HG03060 (cell line): Measurements from ENCODE around the gene HIPK2.
"Not testable (repeated sequence)": the region's sequence is repeated elsewhere in the genome, so short reads cannot be mapped to it uniquely, and the experiment has no call there.

ENCODE experiments used
- ATAC-seq: cut with Tn5 transposase; IDR thresholded peaks from one replicate; pipeline ENCODE4 v1.9.1; 2021; ENCODE audit warnings: low read depth, moderate number of reproducible peaks; ENCODE audit not compliant: unreplicated experiment

The HIPK2 gene

DNA sequence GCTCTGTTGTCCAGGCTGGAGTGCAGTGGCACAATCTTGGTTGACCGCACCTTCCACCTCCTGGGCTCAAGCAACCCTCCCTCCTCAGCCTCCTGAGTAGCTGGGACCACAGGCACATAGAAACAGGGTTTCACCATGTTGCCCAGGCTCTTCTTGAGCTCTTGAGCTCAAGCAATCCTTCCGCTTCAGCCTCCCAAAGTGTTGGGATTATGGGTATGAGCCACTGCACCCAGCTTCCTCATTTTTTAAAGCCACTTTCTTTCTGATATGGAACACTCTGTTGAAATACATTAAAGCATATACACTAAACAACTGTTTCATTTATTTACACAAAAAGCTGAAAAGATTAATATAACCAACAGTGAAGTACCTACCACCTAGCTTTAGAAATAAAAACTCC is 137.1 kb downstream of the HIPK2 start:
- ATAC-seq: no peak

DNA sequence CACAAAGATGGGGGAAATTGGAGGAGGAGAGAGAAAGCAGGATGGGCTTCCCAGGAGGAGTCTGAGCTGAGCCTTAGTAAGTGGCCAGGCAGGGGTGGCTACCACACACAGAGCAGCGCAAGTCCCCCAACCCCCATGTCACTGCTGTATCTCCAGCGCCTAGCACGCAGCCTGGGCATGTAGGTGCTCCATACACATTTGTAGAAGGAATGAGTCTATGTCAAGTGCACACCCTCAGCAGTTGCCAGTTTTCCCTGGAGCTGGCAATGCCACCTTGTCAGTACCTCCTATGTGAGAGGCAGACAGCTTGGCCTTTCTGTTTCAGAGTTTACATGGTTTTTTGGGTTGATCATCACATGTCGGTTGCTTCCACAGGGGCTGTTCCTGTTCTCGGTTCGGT is 138.2 kb downstream of the HIPK2 start:
- ATAC-seq: no peak

DNA sequence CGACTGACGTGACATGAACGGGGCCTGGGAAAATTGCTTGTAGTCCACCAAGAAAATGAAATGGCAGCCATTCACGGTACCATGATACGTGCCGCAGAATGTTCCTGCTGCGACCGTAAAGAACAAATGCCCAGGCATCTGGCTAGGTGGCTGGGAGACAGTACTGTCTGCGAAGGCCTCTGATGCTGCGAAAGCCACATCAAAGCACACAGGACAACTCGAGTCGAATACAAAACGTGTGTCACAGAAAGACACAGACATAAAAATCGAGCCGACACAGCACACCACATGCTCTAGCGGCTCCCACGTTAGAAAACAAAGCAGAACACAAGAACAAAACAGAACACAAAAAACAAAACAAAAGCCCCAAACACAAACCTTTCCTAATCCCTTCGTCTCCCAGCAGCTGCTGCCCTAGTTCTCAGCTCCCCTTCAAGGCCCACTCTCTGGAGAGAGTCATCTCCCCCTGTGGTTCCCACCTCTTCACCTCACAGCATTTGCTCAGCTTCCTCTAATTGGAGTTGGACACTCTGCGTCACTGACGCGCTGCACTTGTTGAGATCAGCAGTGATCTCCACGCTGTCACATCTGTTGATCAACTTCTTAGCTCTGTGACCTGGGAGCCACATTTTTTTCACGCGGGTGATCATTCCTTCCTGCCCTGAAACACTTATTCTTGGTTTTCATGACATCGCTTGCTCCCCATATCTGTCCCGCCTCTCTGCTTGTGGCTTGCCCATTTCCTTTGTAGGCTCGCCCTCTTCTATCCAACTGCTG is 142.1 kb downstream of the HIPK2 start:
- ATAC-seq: no peak

DNA sequence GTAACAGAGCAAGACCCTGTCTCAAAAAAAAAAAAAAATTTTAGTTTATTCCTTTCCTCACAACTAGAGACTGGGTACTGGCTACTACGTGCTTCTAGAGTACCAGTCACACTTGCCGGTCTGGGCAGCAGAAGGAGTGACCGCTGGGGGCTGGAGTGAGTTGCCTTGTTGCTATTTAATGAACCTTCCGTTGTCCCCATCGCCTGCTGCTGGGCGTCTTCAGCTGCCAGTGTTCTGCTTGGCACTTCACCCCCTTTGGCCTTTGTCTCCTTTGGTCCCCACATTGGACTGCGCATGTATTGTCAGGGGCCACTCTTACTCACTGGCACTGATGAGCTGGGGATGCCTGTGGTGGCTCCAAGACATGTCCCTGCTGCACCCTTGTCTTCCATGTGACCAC is 143.7 kb downstream of the HIPK2 start:
- no peak for ATAC-seq

DNA sequence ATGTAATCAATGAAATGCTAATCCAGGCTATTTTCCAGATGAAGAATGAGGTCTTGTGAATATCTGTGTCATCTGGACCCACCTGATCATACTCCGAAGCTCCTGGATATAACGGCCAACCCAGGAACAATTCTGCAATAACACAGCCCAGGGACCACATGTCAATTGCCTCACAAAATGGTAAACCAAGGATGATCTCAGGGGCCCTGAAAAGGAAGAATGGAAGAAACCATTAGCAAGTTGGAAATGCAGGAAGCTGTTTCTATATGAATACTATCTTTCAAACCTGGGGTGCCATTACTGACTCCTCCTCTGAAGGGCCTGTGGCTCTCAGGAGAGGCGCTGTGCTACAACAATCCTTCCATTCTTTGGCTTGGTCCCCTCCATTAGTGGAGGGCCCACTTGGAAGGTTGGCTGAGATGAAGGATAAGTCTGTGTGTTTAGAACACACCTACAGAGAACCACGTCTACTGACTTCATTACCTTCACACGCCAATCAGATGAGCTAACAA is 146.2 kb downstream of the HIPK2 start:
- no peak for ATAC-seq

DNA sequence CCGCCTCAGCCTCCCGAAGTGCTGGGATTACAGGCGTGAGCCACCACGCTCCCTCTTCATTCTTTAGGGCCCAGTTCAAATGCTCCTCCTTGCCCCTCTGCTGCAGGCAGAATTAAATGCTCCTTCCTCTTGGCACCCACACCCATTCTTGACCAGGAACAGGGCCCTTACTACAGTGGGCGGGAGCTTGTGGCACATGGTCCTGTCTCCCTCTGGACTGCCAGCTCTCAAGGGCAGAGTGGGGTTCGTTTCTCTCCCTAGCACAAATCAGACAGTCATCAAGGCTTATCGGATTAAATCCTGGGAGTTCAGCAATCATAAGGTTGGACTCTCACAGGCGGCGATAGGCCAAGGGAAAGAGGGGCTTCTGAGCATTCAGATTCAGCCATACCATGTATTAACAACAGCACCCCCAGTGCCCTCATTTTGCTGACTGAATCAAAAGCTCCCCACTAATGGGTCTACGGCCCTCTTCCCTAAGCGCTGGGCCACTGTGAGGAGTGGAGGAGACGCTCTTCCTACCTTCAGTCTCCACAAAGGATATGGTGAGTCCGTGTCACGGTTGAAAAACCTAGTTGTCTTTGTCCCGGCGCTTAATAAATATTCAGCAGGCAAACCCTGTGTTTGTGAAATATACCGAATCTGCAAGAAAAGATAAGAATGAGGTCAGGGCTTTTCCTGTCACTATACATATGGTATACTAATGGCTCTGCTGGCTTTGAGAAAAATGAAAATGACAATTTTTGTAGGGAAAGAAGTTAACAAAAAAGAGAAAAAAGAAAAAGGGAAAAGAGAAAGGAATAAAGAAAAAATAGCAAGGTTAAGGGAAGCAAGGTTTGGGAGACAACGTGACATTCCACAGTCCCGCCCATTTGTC is 146.9 kb downstream of the HIPK2 start:
- ATAC-seq: no peak

DNA sequence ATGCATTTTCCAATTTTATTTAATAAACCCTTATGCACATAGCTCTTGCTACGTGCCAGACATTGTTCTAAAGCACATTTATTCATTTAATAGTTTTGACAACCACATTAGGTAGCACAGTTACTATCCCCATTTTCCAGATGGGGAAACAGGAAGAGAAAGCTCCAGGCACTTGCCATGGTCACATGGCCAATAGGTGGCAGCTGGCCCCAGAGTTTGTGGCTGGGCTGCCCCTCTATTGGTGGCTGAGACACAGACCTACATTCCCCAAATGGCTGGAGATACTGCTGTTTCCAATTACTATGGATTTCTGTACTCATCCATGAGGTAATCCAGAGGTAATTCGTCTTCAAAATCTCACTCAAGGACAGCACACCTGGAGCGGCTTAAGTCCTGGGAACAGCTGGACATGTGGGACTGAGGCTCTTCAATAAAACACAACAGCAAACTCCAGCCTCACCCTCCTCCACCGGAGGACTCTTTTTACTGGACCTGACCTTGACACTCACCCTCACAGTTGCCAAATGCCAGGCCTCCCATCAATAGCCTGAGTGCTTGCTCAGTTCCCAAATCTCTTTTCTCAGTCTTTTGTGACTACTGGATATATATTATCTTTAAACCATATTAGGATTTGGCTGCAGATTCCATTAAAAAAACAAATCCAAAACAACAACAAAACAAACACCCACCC is 148.3 kb downstream of the HIPK2 start:
- no peak for ATAC-seq

DNA sequence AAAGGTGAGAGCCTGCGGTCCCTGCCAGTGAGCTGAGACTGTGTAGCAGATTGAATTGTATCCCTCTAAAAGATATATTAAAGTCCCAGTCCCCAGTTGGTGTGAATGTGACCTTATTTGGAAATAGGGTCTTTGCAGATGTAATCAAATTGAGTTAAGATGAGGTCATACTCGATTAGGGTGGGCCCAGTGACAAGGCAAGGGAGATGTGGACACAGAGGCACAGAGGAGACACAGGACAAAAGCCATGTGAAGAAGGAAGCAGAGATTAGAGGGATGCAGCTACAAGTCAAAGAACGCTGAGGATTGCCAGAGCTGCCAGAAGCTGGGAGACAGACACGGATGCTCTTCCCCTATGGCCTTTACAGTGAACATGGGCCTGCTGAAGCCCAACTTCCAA is 150.0 kb downstream of the HIPK2 start:
- no peak for ATAC-seq

DNA sequence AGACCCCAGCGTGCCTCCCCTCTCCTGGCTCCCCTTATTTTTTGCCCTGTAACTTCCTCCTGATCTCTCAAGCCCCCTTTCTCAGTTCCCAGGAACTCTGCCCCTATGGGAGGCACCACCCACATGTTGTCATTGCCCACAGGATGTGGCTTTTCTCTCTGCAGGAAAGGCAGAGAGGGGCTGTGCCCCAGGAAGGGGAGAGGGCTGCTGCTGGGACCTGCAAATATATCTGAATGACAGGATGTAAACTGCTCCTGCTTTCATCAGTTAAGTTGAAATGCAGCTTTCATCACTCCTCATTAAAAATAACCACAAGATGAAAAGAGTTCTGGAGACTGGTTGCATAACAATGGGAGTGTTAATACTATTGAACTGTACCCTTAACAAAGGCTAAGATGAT is 151.0 kb downstream of the HIPK2 start:
- ATAC-seq: no peak

DNA sequence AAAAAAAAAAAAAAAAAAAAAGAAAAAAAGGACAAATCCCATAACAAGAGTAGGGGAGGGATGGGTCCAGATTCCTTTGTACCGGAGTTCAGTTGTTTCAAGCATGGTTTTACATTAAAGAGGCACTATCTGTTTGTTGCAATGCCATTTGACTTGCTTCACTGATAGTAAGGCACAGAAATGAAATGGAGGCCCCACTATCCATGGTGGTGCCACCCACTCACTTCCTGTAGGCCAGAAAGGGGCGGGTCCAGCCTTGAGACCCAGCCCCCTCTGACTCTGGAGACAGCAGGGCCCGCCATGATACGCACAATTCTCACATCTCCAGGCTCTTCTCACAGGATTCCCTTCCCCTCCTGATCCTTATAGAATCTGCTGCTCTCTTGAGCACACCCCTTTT is 154.3 kb downstream of the HIPK2 start:
- no peak for ATAC-seq

DNA sequence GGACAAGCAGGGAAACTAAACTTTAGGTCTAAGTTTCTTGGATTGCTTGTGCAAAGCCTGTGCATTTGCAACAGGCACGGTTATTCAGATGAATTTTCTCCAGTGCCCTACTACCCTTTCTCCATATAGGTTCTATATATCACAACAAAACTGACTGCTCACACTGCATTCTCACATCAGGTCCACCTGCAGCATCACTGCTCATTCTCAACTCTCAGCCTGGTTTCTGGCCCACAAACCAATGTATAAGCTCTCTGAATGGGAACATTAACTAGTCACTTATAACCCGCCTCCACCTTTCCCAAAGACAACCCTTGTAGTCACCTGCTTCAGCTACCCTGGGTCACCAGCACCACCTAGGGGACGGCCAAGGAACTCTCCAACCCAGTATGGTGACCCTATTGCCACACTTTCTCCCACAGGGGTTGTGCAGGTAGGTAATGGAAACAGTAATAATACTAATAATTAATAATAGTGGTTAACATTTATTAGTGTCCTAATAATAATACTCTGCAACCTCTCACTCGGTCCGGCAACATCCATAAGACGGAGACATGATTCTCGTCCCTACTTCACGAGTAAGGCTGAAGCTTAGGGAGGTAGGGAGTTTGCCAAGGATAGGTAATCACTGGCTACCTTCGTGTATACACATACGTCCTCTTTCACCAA is 157.0 kb downstream of the HIPK2 start:
- ATAC-seq: no peak

DNA sequence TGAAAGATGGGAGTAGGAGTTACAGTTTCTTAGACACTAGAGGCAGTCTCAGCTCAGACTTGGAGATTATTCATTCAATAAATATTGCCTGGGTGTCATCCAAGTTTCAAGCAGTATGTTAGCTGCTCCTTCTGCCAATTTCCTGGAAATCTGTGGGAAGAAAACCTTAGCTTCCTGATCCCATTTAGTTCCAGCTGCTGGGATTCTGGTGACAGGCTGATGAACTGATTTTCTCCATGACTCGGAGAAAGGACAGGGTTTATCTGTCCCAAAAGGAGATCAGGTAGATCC is 158.5 kb downstream of the HIPK2 start:
- ATAC-seq: no peak

DNA sequence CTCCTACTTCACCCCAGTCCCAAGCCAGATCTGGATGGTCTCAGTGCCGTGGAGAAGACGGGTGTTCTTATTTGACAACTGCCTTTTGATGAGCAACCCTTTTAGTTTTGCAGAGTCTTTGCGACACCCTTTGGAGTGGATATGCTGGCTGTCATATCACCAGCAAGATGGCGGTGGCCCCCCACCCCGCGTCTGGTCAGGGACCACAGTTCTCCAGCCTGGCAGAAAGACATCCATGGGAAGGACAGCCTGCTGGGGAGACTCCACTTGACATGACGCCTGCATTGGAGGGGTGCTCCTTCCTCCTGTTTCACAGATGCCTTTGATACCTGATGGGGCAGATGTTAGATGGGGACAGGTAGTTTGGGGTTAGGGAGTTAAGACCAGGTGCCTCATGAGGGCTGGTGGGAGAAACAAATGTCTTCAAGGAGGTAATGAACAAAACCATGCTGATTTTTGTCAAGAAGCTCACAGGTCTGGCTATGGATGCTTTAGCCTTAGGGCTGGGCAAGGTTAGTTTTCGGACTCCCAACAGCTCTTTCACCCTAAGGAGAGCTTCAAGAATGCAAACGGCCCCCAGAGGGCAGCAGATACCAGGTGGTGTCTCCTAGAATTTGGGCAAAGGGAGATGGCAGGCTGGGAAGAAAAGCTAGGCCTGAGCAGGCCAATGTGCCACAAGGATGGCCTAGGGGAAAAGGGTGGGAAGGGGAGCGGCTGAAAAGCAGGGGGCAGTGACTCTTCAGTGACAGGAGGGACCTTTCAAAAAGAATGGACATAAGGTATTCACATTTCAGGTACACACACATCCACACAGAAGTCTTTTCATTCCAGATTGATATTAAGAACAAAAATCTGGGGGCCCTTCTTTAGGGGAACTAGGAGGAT is 159.1 kb downstream of the HIPK2 start:
- no peak for ATAC-seq

DNA sequence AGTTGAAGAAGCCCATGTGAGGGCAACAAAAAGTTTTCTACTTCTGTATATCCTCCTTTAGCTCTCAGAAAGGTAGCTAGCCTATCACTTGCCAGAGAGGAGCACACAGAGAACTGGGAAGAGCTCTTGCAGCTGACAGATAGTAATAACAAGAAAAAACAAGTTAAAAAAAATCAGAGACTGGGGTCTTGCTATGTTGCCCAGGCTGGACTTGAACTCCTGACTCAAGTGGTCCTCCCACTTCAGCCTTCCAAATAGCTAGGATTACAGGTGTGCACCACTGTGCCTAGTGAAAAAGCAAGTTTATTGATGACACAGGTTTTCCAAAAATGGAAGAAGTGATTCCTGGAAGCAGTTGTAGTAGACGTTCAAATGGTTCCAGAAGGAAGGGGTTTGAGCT is 160.7 kb downstream of the HIPK2 start:
- ATAC-seq: no peak

DNA sequence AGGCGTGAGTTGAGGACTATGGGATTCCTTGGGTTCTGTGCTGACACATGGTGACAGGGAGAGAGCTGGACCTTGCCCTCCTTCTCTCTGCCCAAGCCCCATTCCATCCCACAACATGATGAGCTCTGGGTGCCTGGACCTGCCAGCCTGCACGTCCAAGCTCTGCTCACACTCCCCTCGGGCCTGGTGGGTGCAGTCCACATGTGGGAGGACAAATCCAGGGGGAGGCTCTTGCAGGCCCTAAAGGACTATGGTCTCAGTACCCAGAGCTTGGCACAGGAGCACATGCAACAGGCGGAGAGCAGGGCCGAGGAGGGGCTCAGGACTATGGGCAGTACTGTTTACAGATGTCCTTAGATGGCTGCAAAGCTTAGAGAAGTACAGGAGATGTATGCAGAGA is 162.9 kb downstream of the HIPK2 start:
- ATAC-seq: no peak

DNA sequence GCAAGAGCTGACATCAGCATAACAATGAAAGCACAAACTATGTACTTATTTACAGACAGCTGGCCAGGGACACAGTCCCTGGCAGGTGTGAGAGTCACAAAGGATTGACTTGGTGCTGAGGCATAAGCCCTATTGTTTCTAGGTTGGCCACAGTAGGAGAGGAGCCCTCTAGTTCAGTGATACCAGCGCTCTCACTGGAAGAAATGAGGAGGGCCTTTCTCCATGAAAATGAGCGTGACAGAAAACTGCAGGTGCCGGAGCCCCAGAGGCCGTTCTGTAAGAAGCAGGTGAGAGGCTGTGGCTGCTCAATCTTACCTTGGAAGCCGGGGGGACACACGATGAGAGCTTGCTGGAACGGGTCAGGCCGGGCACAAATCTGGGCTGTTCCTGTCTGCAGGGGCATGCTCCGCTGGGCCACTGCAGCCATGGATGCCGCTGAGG is 163.8 kb downstream of the HIPK2 start:
- no peak for ATAC-seq

DNA sequence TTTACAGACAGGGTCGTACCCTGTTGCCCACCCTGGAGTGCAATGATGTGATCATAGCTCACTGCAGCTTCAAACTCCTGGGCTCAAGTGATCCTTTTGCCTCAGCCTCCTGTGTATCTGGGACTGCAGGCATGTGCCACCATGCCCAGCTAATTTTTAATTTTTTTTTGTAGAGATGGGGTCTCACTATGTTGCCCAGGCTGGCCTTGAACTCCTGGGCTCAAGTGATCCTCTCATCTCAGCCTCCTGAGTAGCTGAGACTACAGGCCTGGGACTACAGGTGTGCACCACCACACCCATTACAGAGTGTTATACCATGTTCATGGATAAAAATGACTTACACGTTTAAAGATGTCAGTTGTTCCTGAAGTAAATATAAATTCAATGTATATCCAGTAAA is 166.2 kb downstream of the HIPK2 start:
- not testable (repeated sequence) for ATAC-seq

DNA sequence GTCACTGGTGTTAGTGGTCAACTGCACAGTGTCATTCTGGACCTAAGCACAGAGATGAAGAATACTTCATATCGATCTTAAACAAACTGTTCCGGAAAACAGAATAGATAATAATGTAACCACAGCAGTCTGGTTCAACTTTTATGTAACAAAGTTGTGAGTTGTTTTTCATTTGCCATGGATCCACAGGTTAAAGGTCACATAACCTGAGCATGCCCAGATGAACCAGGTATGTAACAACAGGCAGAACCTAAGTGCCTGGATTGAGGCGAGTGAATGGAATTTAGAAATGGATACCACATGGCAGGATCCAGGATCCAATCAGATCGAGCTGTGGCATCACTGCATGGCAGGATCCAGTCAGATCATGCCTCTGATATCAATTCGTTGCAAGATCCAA is 167.2 kb downstream of the HIPK2 start:
- no peak for ATAC-seq

DNA sequence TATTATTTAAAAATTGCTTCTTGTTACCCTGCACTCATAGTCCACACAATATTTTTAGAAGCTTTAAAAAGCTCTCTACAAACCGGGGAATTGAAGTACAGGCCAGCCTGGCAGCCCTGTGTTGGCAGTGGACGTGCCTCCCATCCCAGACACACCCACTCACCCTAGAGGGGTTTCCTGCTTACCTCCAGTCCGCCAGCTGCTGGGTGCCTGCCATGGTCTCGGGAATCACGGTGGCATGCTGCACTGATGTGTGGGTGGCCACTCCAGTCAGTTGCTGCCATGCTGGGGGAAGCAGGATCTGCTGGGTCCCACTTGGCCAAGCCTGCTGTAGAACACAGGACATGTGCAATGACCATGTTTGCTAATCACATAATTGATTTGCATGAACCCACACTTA is 173.9 kb downstream of the HIPK2 start:
- ATAC-seq: no peak

DNA sequence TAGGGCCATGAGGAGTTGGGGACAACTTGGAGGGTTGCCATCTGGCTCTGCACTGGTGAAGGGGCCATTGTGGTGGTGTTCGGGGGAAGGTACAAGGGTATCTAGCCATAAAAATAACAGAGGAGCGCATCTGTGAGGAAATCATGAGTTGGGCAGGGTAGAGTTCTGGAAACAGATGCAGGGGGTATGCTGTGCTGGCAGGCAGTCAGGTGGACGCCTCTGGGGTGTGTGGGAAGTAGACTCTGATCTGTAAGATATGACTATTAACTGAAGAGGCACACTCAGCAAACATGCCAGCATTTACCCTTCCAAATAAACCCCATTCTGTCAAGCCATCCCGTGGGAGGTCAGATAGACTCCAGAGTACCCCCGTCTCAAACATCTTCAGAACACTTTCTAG is 174.5 kb downstream of the HIPK2 start:
- no peak for ATAC-seq
